H1 (cell line): ENCODE measurements around the gene RNF133. TPM values are rescaled to one million over a fixed set of nuclear protein-coding genes. Genes with fewer than 3 reads are reported as not detected.

Experiments
- polyA plus RNA-seq, 7 experiments: library from polyadenylated mRNA; depleted of rRNA in 3 of 7; stranded (reverse) in 5 of 7; unstranded in 2 of 7; fragments of >200 nt in 5 of 7; fragments of 200-250 nt in 2 of 7; gene quantifications; 1 replicate in 5 of 7; 2 replicates in 1 of 7; 4 replicates in 1 of 7; pipeline versions ENCODE4 v1.2.1 to v1.2.3, GENCODE V29; 2011 to 2013; ENCODE audit warnings: missing spikeins in 2 of 7, mixed read lengths in 2 of 7
- small RNA-seq: library from polyadenylated mRNA; stranded (forward); fragments of <200 nt; extraction: miRNeasy Mini kit (QIAGEN cat#:217004); gene quantifications from one replicate; pipeline ENCODE3, GENCODE V24; 2013; ENCODE audit not compliant: insufficient read depth
- total RNA-seq: library from RNA; stranded (reverse); fragmentation: NEBNext Ultra II Directional; extraction: Animal tissue kit (Norgen Biotek cat#: 25700); gene quantifications from 2 replicates; pipeline ENCODE4 v1.2.1, GENCODE V29; 2021

The RNF133 gene
- total and polyA plus RNA-seq, 2 of the 8 experiments (the other 6 are each of a cell fraction or from before 2014, with no cell fraction given) = 0.09 to 0.39 TPM

Small RNA genes within 50 kb of the gene (small RNA-seq; reads per million reads assigned to genes)
- not detected for gene AC006463.1

Other genes with a start within 250 kb of the RNF133 start
- gene RNF148, start 3.8 kb upstream of the RNF133 start, total RNA-seq = 0.45 TPM in 1 of 2 replicates, not detected in the other
- gene RNF148, start 3.8 kb upstream of the RNF133 start, polyA plus RNA-seq (2011; rRNA removed) = 0.11 and 0.27 TPM in 2 replicates
- gene CADPS2, start 187.3 kb upstream of the RNF133 start, total RNA-seq = 19.7 and 22.3 TPM in 2 replicates
- gene CADPS2, start 187.3 kb upstream of the RNF133 start, polyA plus RNA-seq (2011; rRNA removed) = 4.4 and 8.9 TPM in 2 replicates